ENCODE measurements around the gene IGFBPL1.

DNA sequence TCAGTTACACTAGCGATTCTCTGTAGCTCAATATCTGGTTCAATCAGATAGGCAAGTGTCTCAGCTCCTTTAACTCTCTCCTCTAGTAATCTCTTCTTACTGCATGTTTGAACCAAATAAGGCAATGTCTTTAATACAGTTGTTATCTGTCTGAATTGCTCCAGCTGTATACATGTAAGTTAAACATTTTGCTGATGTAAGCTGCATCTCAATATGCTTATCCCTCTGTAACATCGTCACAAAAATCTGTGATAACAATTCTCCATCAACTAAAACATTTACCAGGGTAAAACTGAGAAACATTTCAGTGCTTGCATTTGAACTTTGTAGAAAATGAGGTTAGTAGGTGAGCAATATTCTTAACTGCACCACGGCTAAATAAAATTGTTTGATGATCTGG lies 29.6 kb upstream of the IGFBPL1 start:
- TF ChIP-seq, protein P1, sequence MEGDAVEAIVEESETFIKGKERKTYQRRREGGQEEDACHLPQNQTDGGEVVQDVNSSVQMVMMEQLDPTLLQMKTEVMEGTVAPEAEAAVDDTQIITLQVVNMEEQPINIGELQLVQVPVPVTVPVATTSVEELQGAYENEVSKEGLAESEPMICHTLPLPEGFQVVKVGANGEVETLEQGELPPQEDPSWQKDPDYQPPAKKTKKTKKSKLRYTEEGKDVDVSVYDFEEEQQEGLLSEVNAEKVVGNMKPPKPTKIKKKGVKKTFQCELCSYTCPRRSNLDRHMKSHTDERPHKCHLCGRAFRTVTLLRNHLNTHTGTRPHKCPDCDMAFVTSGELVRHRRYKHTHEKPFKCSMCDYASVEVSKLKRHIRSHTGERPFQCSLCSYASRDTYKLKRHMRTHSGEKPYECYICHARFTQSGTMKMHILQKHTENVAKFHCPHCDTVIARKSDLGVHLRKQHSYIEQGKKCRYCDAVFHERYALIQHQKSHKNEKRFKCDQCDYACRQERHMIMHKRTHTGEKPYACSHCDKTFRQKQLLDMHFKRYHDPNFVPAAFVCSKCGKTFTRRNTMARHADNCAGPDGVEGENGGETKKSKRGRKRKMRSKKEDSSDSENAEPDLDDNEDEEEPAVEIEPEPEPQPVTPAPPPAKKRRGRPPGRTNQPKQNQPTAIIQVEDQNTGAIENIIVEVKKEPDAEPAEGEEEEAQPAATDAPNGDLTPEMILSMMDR (IDR thresholded peaks at IDR 0.05): no peak
- TF ChIP-seq POLR2A (IDR thresholded peaks at IDR 0.05): no peak
